ENCODE results near the gene BCL2L1. TPM values are rescaled to one million over a fixed set of nuclear protein-coding genes. Genes with fewer than 3 reads are reported as not detected.

Gene BCL2L1
- total and polyA plus RNA-seq, 2 donors (not counting 3 experiments of a cell fraction or from before 2014, with no cell fraction given) = 78.0 to 101 TPM

GRCh38 chr20:31738729-31739549, 16.3 kb upstream of the BCL2L1 start, which contains the start of gene TPX2:
TPX2 (plus strand) TSS chr20:31739290; CDS start chr20:31757477, 18,187 bp downstream.
- intact Hi-C loops (cut with micrococcal nuclease) = no loop called here
- CTCF ChIA-PET = interaction anchor here (0.8 to 3.7 kb wide), 6 partner anchors 9 to 105 kb away, joined by 3 to 31 read pairs (median 4); no protein-coding TSS in a partner anchor

GRCh38 chr20:31731321-31731717, 8.7 kb upstream of the BCL2L1 start:
- DNase-seq (ENCODE audit: low read depth, low spot score) (no peak), FAIRE-seq (no peak)
- ChIA-PET POLR2A (no interaction called here), CTCF (interaction anchor here (1.4 to 2.3 kb wide), 4 partner anchors 9 to 98 kb away, joined by 3 to 10 read pairs (median 7); no protein-coding TSS in a partner anchor)
- no peaks in the 10 kb centered on the region for H3K9me1 ChIP-seq (replicated peaks; ENCODE audit: control insufficient read depth, extremely low read depth, insufficient read depth, low read length)
- no TSS peak for BruUV-seq (replicated peaks)
- H3K36me3 ChIP-seq (ENCODE audit: control insufficient read depth in 2 of 2, extremely low read depth in 1 of 2, insufficient read depth in 2 of 2, low read length in 2 of 2) = no peaks in the 10 kb centered on the region
- no peak overlapping the region for H3K4me3 ChIP-seq (replicated peaks in 1 of 3; ENCODE audit: insufficient read depth in 1 of 3, low read depth in 1 of 3, low read length in 3 of 3)
- no peaks in the 10 kb centered on the region for H3K4me1 ChIP-seq (ENCODE audit: control insufficient read depth, extremely low read depth, insufficient read depth, low read length)
- dilution Hi-C loops (cut with MboI; ENCODE audit: extremely low pct_ligation_motif_present, low sequenced_read_pairs) (no loop called here), intact Hi-C loops (cut with micrococcal nuclease) (no loop called here)
- no peak overlapping the region for H2AFZ ChIP-seq (ENCODE audit: low read depth, low read length)
- no peak overlapping the region for H3K27ac ChIP-seq (ENCODE audit: insufficient read depth, low read depth, low read length)
- H3K4me2 ChIP-seq (ENCODE audit: insufficient read depth, low read length) = no peak overlapping the region
- H4K20me1 ChIP-seq (replicated peaks; ENCODE audit: control insufficient read depth, extremely low read depth, insufficient read depth, low read length) = no peaks in the 10 kb centered on the region
- no peak overlapping the region for H3K9ac ChIP-seq (replicated peaks; ENCODE audit: extremely low read depth, insufficient read depth, low read length)
- H3K27me3 ChIP-seq (ENCODE audit: control insufficient read depth in 2 of 2, insufficient read depth in 2 of 2, low read length in 2 of 2) = no peaks in the 10 kb centered on the region
- H3K9me3 ChIP-seq (replicated peaks; ENCODE audit: control insufficient read depth, insufficient read depth, low read length) = no peaks in the 10 kb centered on the region
- TF ChIP-seq GATA2 (IDR thresholded peaks at IDR 0.05; ENCODE audit: insufficient read depth, insufficient read length, low read depth, low read length) (no peak), JUN (IDR thresholded peaks at IDR 0.05; ENCODE audit: borderline replicate concordance, insufficient read depth, insufficient read length, low read depth) (no peak), POLR2A (IDR thresholded peaks at IDR 0.05; ENCODE audit: low read depth, low read length) (no peak), EZH2 (IDR thresholded peaks at IDR 0.05; ENCODE audit: borderline replicate concordance, low read depth, low read length, severe bottlenecking) (no peak), CTCF (IDR thresholded peaks at IDR 0.05; ENCODE audit: extremely low read depth in 1 of 2, insufficient read depth in 1 of 2, low read depth in 1 of 2, low read length in 2 of 2) (no peak), MYC (IDR thresholded peaks at IDR 0.05; ENCODE audit: low read depth, low read length) (no peak), FOS (IDR thresholded peaks at IDR 0.05; ENCODE audit: borderline replicate concordance, insufficient read depth, low read length) (no peak), POLR2AphosphoS5 (IDR thresholded peaks at IDR 0.05; ENCODE audit: insufficient read depth, low read depth, low read length) (no peak), MAX (IDR thresholded peaks at IDR 0.05; ENCODE audit: insufficient read depth, insufficient read length) (no peak)
- H3K79me2 ChIP-seq (ENCODE audit: control insufficient read depth, insufficient read depth, low read length) = no peaks in the 10 kb centered on the region

More at GRCh38 chr20:31738729-31739549, 16.3 kb upstream of the BCL2L1 start, which contains the start of gene TPX2:
- DNase-seq (ENCODE audit: low read depth, low spot score) (peak; percentile 98), FAIRE-seq (peak; percentile 97)
- H4K20me1 ChIP-seq (replicated peaks; ENCODE audit: control insufficient read depth, extremely low read depth, insufficient read depth, low read length) = no peaks in the 10 kb centered on the region
- BruUV-seq (replicated peaks) = TSS peak; percentile 93
- peaks cover 46% of the 10 kb centered on the region for H3K79me2 ChIP-seq (ENCODE audit: control insufficient read depth, insufficient read depth, low read length)
- H3K9me3 ChIP-seq (replicated peaks; ENCODE audit: control insufficient read depth, insufficient read depth, low read length) = no peaks in the 10 kb centered on the region
- peak within 1 kb of the TSS; percentile 92 for H3K9ac ChIP-seq (replicated peaks; ENCODE audit: extremely low read depth, insufficient read depth, low read length)
- dilution Hi-C loops (cut with MboI; ENCODE audit: extremely low pct_ligation_motif_present, low sequenced_read_pairs) = no loop called here
- H3K4me3 ChIP-seq (replicated peaks in 1 of 3; ENCODE audit: insufficient read depth in 1 of 3, low read depth in 1 of 3, low read length in 3 of 3) = peak within 1 kb of the TSS; percentile 78 to 99 (median 97)
- peak within 1 kb of the TSS; percentile 96 for H3K4me2 ChIP-seq (ENCODE audit: insufficient read depth, low read length)
- no peaks in the 10 kb centered on the region for H3K9me1 ChIP-seq (replicated peaks; ENCODE audit: control insufficient read depth, extremely low read depth, insufficient read depth, low read length)
- no peaks in the 10 kb centered on the region for H3K36me3 ChIP-seq (ENCODE audit: control insufficient read depth in 2 of 2, extremely low read depth in 1 of 2, insufficient read depth in 2 of 2, low read length in 2 of 2)
- peak within 1 kb of the TSS; percentile 91 for H2AFZ ChIP-seq (ENCODE audit: low read depth, low read length)
- H3K27ac ChIP-seq (ENCODE audit: insufficient read depth, low read depth, low read length) = peak within 1 kb of the TSS; percentile 79
- TF ChIP-seq POLR2AphosphoS5 (IDR thresholded peaks at IDR 0.05; ENCODE audit: insufficient read depth, low read depth, low read length) (peak; percentile 83), POLR2A (IDR thresholded peaks at IDR 0.05; ENCODE audit: low read depth, low read length) (peak; percentile 96), EZH2 (IDR thresholded peaks at IDR 0.05; ENCODE audit: borderline replicate concordance, low read depth, low read length, severe bottlenecking) (no peak)
- H3K4me1 ChIP-seq (ENCODE audit: control insufficient read depth, extremely low read depth, insufficient read depth, low read length) = peaks cover 21% of the 10 kb centered on the region
- POLR2A ChIA-PET = interaction anchor here (0.6 to 0.9 kb wide), 2 partner anchors 76 to 90 kb away, joined by 3 to 6 read pairs; no protein-coding TSS in a partner anchor
- H3K27me3 ChIP-seq (ENCODE audit: control insufficient read depth in 2 of 2, insufficient read depth in 2 of 2, low read length in 2 of 2) = no peaks in the 10 kb centered on the region

Measured in endothelial cell of umbilical vein (primary cell).